Endothelial cell of umbilical vein (primary cell): Measurements from ENCODE around the gene PPM1L.

Experiments
- CTCF ChIP-seq, 2 donors: IDR thresholded peaks; 1 replicate in 1 of 2; 2 replicates in 1 of 2; pipeline ENCODE4 v1.5.1; 2011; ENCODE audit warnings: low read length in 2 of 2, mild to moderate bottlenecking in 2 of 2, moderate library complexity in 2 of 2, control low read depth in 1 of 2, inconsistent platforms in 1 of 2, low read depth in 1 of 2; ENCODE audit not compliant: insufficient read depth in 1 of 2; ENCODE audit errors: extremely low read depth in 1 of 2
- MAX ChIP-seq: IDR thresholded peaks from 2 replicates; pipeline ENCODE4 v1.6.1; 2011; ENCODE audit not compliant: insufficient read depth, insufficient read length
- POLR2A ChIP-seq: IDR thresholded peaks from 2 replicates; pipeline ENCODE4 v1.6.1; 2012; ENCODE audit warnings: low read depth, mild to moderate bottlenecking, control low read depth, low read length
- POLR2AphosphoS5 ChIP-seq: IDR thresholded peaks from 2 replicates; pipeline ENCODE4 v1.6.1; 2012; ENCODE audit warnings: low read depth, mild to moderate bottlenecking, control low read depth, low read length, moderate library complexity; ENCODE audit not compliant: insufficient read depth

GRCh38 chr3:160948273-160948672, 192.2 kb downstream of the PPM1L start:
- no peak for TF ChIP-seq POLR2AphosphoS5
- no peak for TF ChIP-seq POLR2A
- TF ChIP-seq CTCF (IDR thresholded peaks at IDR 0.05; ENCODE audit: extremely low read depth in 1 of 2, insufficient read depth in 1 of 2, low read depth in 1 of 2, low read length in 2 of 2): no peak
- no peak for TF ChIP-seq MAX
